Smooth muscle cell of the brain vasculature (primary cell): Measurements from ENCODE around the gene HOXA3.

Experiments
- DNase-seq: peaks from one replicate; pipeline ENCODE4 v3.0.0-alpha.2; 2012; ENCODE audit warnings: low read depth, low spot score

HOXA3 gene

GRCh38 chr7:27156508-27156898 is 4.1 kb upstream of the HOXA3 start, which contains the start of gene HOXA7:
TSS of gene HOXA7 (minus strand) at chr7:27156675. CDS start at chr7:27156545, 130 bp downstream.
- no peak for DNase-seq

- no peak for DNase-seq
Observed at GRCh38 chr7:27155816-27156507, 3.6 kb upstream of the HOXA3 start.

- no peak for DNase-seq
Observed at GRCh38 chr7:27154901-27155815, 2.8 kb upstream of the HOXA3 start.

- no peak for DNase-seq
Observed at GRCh38 chr7:27154369-27154768, 2.0 kb upstream of the HOXA3 start.

GRCh38 chr7:27153526-27153925 is 1.1 kb upstream of the HOXA3 start:
- no peak for DNase-seq

GRCh38 chr7:27152816-27153442 is 546 bp upstream of the HOXA3 start:
- DNase-seq = no peak

GRCh38 chr7:27151341-27151930 is 947 bp downstream of the HOXA3 start:
- no peak for DNase-seq

- no peak for DNase-seq
Observed at GRCh38 chr7:27150568-27151340, 1.6 kb downstream of the HOXA3 start.

- no peak for DNase-seq
Observed at GRCh38 chr7:27149842-27150567, 2.4 kb downstream of the HOXA3 start.

- no peak for DNase-seq
Observed at GRCh38 chr7:27148756-27149641, 3.4 kb downstream of the HOXA3 start.

GRCh38 chr7:27148031-27148755 is 4.2 kb downstream of the HOXA3 start:
- DNase-seq = no peak

GRCh38 chr7:27147199-27148030 is 5.0 kb downstream of the HOXA3 start, which contains the start of gene HOXA6:
TSS of gene HOXA6 (minus strand) at chr7:27147774. CDS start at chr7:27147749, 25 bp downstream.
- no peak for DNase-seq

- no peak for DNase-seq
Observed at GRCh38 chr7:27146491-27147198, 5.7 kb downstream of the HOXA3 start.

GRCh38 chr7:27145914-27146412 is 6.4 kb downstream of the HOXA3 start:
- DNase-seq = no peak

- DNase-seq = no peak
Observed at GRCh38 chr7:27145165-27145913, 7.0 kb downstream of the HOXA3 start.

- no peak for DNase-seq
Observed at GRCh38 chr7:27144781-27145164, 7.6 kb downstream of the HOXA3 start.
